Stimulated activated naive CD4-positive, alpha-beta T cell treated with Interleukin-2 at 50 U/mL for 16 hours (primary cell): ENCODE results near the gene KCNQ4.
A peak's percentile ranks its signal among the peaks of the same experiment; 100 is the strongest.

ENCODE experiments used
- DNase-seq: peaks from one replicate; lab custom pipeline; 2025; lab: John Stamatoyannopoulos, UW

The KCNQ4 gene

GRCh38 chr1:40755067-40755466, 28.5 kb upstream of the KCNQ4 start:
- no peak for DNase-seq

GRCh38 chr1:40756523-40756922, 27.1 kb upstream of the KCNQ4 start:
- DNase-seq, result no peak

- DNase-seq, result no peak
Observed at GRCh38 chr1:40757084-40757483, 26.5 kb upstream of the KCNQ4 start.

GRCh38 chr1:40758004-40758403, 25.6 kb upstream of the KCNQ4 start:
- DNase-seq, result no peak

GRCh38 chr1:40758578-40759343, 24.8 kb upstream of the KCNQ4 start:
- no peak for DNase-seq

GRCh38 chr1:40760984-40761383, 22.6 kb upstream of the KCNQ4 start:
- DNase-seq, result no peak

- no peak for DNase-seq
Observed at GRCh38 chr1:40762144-40762923, 21.3 kb upstream of the KCNQ4 start.

- no peak for DNase-seq
Observed at GRCh38 chr1:40763742-40764532, 19.6 kb upstream of the KCNQ4 start.

GRCh38 chr1:40764981-40765380, 18.6 kb upstream of the KCNQ4 start:
- DNase-seq, result no peak

- DNase-seq, result no peak
Observed at GRCh38 chr1:40766017-40766416, 17.6 kb upstream of the KCNQ4 start.

- DNase-seq, result no peak
Observed at GRCh38 chr1:40766560-40766959, 17.0 kb upstream of the KCNQ4 start.

- no peak for DNase-seq
Observed at GRCh38 chr1:40768146-40768990, 15.2 kb upstream of the KCNQ4 start.

- DNase-seq, result no peak
Observed at GRCh38 chr1:40769815-40770214, 13.8 kb upstream of the KCNQ4 start.

GRCh38 chr1:40770296-40771070, 13.1 kb upstream of the KCNQ4 start:
- no peak for DNase-seq

GRCh38 chr1:40772146-40772955, 11.2 kb upstream of the KCNQ4 start:
- no peak for DNase-seq

- no peak for DNase-seq
Observed at GRCh38 chr1:40773748-40774265, 9.8 kb upstream of the KCNQ4 start.

- DNase-seq, result peak; percentile 55
Observed at GRCh38 chr1:40774266-40774998, 9.2 kb upstream of the KCNQ4 start.

- DNase-seq, result no peak
Observed at GRCh38 chr1:40776236-40777072, 7.1 kb upstream of the KCNQ4 start.
